ENCODE measurements around the gene KCNT2. TPM values are rescaled to one million over a fixed set of nuclear protein-coding genes. Genes with fewer than 3 reads are reported as not detected.

KCNT2 gene
- total and polyA plus RNA-seq, 9 donors, result 4.8 to 10.6 (median 8.4) TPM

GRCh38 chr1:196461521-196461920 is 146.7 kb downstream of the KCNT2 start:
- H3K9me3 ChIP-seq (replicated peaks; ENCODE audit: control insufficient read depth, low read depth, low read length), result no peaks in the 10 kb centered on the region
- peak; percentile 77 for DNase-seq
- no peaks in the 10 kb centered on the region for H3K27me3 ChIP-seq (ENCODE audit: control insufficient read depth, insufficient read depth, low read length)
- no peaks in the 10 kb centered on the region for H3K36me3 ChIP-seq (ENCODE audit: control insufficient read depth, insufficient read depth, low read length)
- H3K4me1 ChIP-seq (ENCODE audit: control insufficient read depth, insufficient read depth, low read length), result peaks cover 2% of the 10 kb centered on the region
- no peak overlapping the region for H3K27ac ChIP-seq (ENCODE audit: low read length)
- H3K4me3 ChIP-seq (ENCODE audit: low read length), result no peak overlapping the region
- WGBS (ENCODE audit: insufficient coverage), result 40% methylated on average over 1 of the region's 3 CpGs

- DNase-seq, result no peak
- no peak overlapping the region for H3K27ac ChIP-seq (ENCODE audit: low read length)
- H3K9me3 ChIP-seq (replicated peaks; ENCODE audit: control insufficient read depth, low read depth, low read length), result no peaks in the 10 kb centered on the region
- H3K36me3 ChIP-seq (ENCODE audit: control insufficient read depth, insufficient read depth, low read length), result no peaks in the 10 kb centered on the region
- 100% methylated on average over 1 of the region's 1 CpG for WGBS (ENCODE audit: insufficient coverage)
- no peak overlapping the region for H3K4me3 ChIP-seq (ENCODE audit: low read length)
- no peaks in the 10 kb centered on the region for H3K4me1 ChIP-seq (ENCODE audit: control insufficient read depth, insufficient read depth, low read length)
- H3K27me3 ChIP-seq (ENCODE audit: control insufficient read depth, insufficient read depth, low read length), result no peaks in the 10 kb centered on the region
Observed at GRCh38 chr1:196459383-196459782, 148.9 kb downstream of the KCNT2 start.

DNA sequence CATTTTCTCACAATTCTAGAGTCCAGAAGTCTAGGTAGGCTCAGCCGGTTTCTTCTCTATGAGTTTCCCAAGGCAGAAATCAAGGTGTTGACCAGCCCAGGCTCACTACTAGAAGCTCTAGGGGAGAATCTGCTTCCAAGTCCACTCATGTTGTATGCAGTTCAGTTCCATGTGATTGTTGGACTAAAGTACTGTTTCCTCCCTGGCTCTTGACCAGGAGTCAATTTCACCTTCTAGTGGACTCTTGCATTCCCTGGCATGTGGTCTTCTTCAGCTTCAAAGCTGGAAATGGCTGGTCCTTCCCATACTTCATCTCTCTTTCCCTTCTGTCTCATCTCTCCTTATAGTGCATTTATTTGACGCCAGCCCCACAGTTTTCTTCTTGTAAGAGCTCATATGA is 153.4 kb downstream of the KCNT2 start:
- 89% methylated on average over 1 of the region's 2 CpGs for WGBS (ENCODE audit: insufficient coverage)

GRCh38 chr1:196451103-196451502 is 157.1 kb downstream of the KCNT2 start:
- no peaks in the 10 kb centered on the region for H3K4me1 ChIP-seq (ENCODE audit: control insufficient read depth, insufficient read depth, low read length)
- H3K9me3 ChIP-seq (replicated peaks; ENCODE audit: control insufficient read depth, low read depth, low read length), result no peaks in the 10 kb centered on the region
- no peak for DNase-seq
- H3K27me3 ChIP-seq (ENCODE audit: control insufficient read depth, insufficient read depth, low read length), result no peaks in the 10 kb centered on the region
- H3K27ac ChIP-seq (ENCODE audit: low read length), result no peak overlapping the region
- WGBS (ENCODE audit: insufficient coverage), result 100% methylated on average over 1 of the region's 5 CpGs
- no peak overlapping the region for H3K4me3 ChIP-seq (ENCODE audit: low read length)
- no peaks in the 10 kb centered on the region for H3K36me3 ChIP-seq (ENCODE audit: control insufficient read depth, insufficient read depth, low read length)

More for the DNA sequence above, 153.4 kb downstream of the KCNT2 start:
- Histone ChIP-seq H3K27ac (ENCODE audit: low read length) (no peak overlapping the region), H3K9me3 (replicated peaks; ENCODE audit: control insufficient read depth, low read depth, low read length) (no peaks in the 10 kb centered on the region), H3K4me3 (ENCODE audit: low read length) (no peak overlapping the region), H3K27me3 (ENCODE audit: control insufficient read depth, insufficient read depth, low read length) (no peaks in the 10 kb centered on the region), H3K4me1 (ENCODE audit: control insufficient read depth, insufficient read depth, low read length) (no peaks in the 10 kb centered on the region), H3K36me3 (ENCODE audit: control insufficient read depth, insufficient read depth, low read length) (no peaks in the 10 kb centered on the region)
- no peak for DNase-seq

- no peaks in the 10 kb centered on the region for H3K27me3 ChIP-seq (ENCODE audit: control insufficient read depth, insufficient read depth, low read length)
- no peak overlapping the region for H3K4me3 ChIP-seq (ENCODE audit: low read length)
- no peaks in the 10 kb centered on the region for H3K9me3 ChIP-seq (replicated peaks; ENCODE audit: control insufficient read depth, low read depth, low read length)
- no peak overlapping the region for H3K27ac ChIP-seq (ENCODE audit: low read length)
- no peaks in the 10 kb centered on the region for H3K4me1 ChIP-seq (ENCODE audit: control insufficient read depth, insufficient read depth, low read length)
- no peak for DNase-seq
- no peaks in the 10 kb centered on the region for H3K36me3 ChIP-seq (ENCODE audit: control insufficient read depth, insufficient read depth, low read length)
- no CpG with 5 or more reads among the region's 4 CpGs for WGBS (ENCODE audit: insufficient coverage)
Observed at GRCh38 chr1:196450143-196451095, 157.8 kb downstream of the KCNT2 start.

DNA sequence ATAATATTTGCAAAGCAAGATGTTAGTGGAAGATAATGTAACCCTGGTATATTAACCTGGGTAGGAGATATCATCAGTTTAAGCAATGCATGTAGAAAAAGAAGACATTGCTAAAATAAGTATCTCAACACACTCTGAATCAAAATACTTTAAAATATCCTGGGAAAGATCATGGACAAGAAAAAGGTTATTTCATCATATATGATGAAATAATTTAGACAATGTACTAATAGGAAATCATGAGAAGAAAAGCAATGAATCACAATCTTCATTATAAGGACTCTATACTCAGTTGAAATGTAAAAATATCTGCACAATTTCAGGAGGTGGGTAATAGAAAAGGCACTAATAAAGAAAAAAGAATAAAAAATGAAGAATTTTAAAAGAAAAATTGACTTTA is 158.8 kb downstream of the KCNT2 start:
- Histone ChIP-seq H3K4me3 (ENCODE audit: low read length) (no peak overlapping the region), H3K36me3 (ENCODE audit: control insufficient read depth, insufficient read depth, low read length) (no peaks in the 10 kb centered on the region), H3K9me3 (replicated peaks; ENCODE audit: control insufficient read depth, low read depth, low read length) (no peaks in the 10 kb centered on the region), H3K27ac (ENCODE audit: low read length) (no peak overlapping the region), H3K4me1 (ENCODE audit: control insufficient read depth, insufficient read depth, low read length) (no peaks in the 10 kb centered on the region), H3K27me3 (ENCODE audit: control insufficient read depth, insufficient read depth, low read length) (no peaks in the 10 kb centered on the region)
- no peak for DNase-seq

DNA sequence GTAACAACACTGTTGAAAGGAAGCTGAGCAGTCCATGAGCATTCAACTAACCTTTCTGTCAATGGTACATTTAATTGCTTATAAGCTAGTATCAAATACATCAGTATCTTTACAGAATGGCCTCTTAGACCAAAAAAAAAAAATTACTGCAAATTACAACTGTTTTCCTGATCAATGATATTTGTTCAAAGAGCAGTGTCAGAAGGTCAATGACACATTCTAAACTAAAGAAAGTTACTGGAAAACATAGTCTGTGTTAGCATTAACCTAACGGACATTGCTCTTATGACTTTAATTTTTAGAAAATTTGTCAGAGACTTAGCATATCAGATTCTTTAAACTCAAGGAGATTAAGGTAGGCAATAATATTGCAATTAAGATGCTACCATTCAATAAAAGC is 162.5 kb downstream of the KCNT2 start:
- no peaks in the 10 kb centered on the region for H3K9me3 ChIP-seq (replicated peaks; ENCODE audit: control insufficient read depth, low read depth, low read length)
- no peak for DNase-seq
- no peak overlapping the region for H3K27ac ChIP-seq (ENCODE audit: low read length)
- no peaks in the 10 kb centered on the region for H3K27me3 ChIP-seq (ENCODE audit: control insufficient read depth, insufficient read depth, low read length)
- no peaks in the 10 kb centered on the region for H3K36me3 ChIP-seq (ENCODE audit: control insufficient read depth, insufficient read depth, low read length)
- H3K4me3 ChIP-seq (ENCODE audit: low read length), result no peak overlapping the region
- H3K4me1 ChIP-seq (ENCODE audit: control insufficient read depth, insufficient read depth, low read length), result no peaks in the 10 kb centered on the region
- WGBS (ENCODE audit: insufficient coverage), result no CpG with 5 or more reads among the region's 1 CpG

GRCh38 chr1:196444634-196445033 is 163.6 kb downstream of the KCNT2 start:
- no peaks in the 10 kb centered on the region for H3K27me3 ChIP-seq (ENCODE audit: control insufficient read depth, insufficient read depth, low read length)
- no peak overlapping the region for H3K27ac ChIP-seq (ENCODE audit: low read length)
- no peaks in the 10 kb centered on the region for H3K36me3 ChIP-seq (ENCODE audit: control insufficient read depth, insufficient read depth, low read length)
- H3K9me3 ChIP-seq (replicated peaks; ENCODE audit: control insufficient read depth, low read depth, low read length), result no peaks in the 10 kb centered on the region
- H3K4me1 ChIP-seq (ENCODE audit: control insufficient read depth, insufficient read depth, low read length), result no peaks in the 10 kb centered on the region
- no peak for DNase-seq
- H3K4me3 ChIP-seq (ENCODE audit: low read length), result no peak overlapping the region

GRCh38 chr1:196442366-196442765 is 165.9 kb downstream of the KCNT2 start:
- Histone ChIP-seq H3K4me1 (ENCODE audit: control insufficient read depth, insufficient read depth, low read length) (no peaks in the 10 kb centered on the region), H3K9me3 (replicated peaks; ENCODE audit: control insufficient read depth, low read depth, low read length) (no peaks in the 10 kb centered on the region), H3K27me3 (ENCODE audit: control insufficient read depth, insufficient read depth, low read length) (no peaks in the 10 kb centered on the region), H3K4me3 (ENCODE audit: low read length) (no peak overlapping the region), H3K36me3 (ENCODE audit: control insufficient read depth, insufficient read depth, low read length) (no peaks in the 10 kb centered on the region), H3K27ac (ENCODE audit: low read length) (peak overlapping the region; percentile 14)
- no CpG with 5 or more reads among the region's 3 CpGs for WGBS (ENCODE audit: insufficient coverage)
- peak; percentile 41 for DNase-seq

DNA sequence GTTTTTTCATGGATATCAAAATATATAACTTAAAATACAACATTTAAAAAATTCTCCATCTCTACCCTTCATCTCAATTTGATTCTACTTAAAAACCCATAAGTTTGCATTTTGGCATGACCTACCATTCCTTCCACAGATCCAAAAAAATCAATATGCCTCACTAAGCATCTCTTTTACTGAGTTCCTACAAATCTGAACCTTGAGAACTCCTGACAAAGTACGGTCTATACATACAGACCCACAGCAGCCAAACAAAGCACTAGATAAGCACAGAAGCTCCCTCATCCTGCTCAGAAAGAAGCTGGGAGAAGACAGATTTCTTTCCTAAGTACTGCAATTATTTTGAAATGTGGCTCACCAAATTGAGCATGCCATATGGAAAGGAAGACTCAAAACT is 167.5 kb downstream of the KCNT2 start:
- Histone ChIP-seq H3K4me1 (ENCODE audit: control insufficient read depth, insufficient read depth, low read length) (no peaks in the 10 kb centered on the region), H3K27me3 (ENCODE audit: control insufficient read depth, insufficient read depth, low read length) (no peaks in the 10 kb centered on the region), H3K4me3 (ENCODE audit: low read length) (no peak overlapping the region), H3K36me3 (ENCODE audit: control insufficient read depth, insufficient read depth, low read length) (no peaks in the 10 kb centered on the region), H3K27ac (ENCODE audit: low read length) (no peak overlapping the region), H3K9me3 (replicated peaks; ENCODE audit: control insufficient read depth, low read depth, low read length) (no peaks in the 10 kb centered on the region)
- DNase-seq, result no peak
- no CpG with 5 or more reads among the region's 1 CpG for WGBS (ENCODE audit: insufficient coverage)

Measured in muscle of leg (tissue), 11 donors.